Measurements from ENCODE around the gene HSF2BP. TPM values are rescaled to one million over a fixed set of nuclear protein-coding genes. Genes with fewer than 3 reads are reported as not detected.

Gene HSF2BP
- total and polyA plus RNA-seq, 2 of the 8 experiments (the other 6 are each of a cell fraction or from before 2014, with no cell fraction given) = 0.51 to 0.93 TPM

DNA sequence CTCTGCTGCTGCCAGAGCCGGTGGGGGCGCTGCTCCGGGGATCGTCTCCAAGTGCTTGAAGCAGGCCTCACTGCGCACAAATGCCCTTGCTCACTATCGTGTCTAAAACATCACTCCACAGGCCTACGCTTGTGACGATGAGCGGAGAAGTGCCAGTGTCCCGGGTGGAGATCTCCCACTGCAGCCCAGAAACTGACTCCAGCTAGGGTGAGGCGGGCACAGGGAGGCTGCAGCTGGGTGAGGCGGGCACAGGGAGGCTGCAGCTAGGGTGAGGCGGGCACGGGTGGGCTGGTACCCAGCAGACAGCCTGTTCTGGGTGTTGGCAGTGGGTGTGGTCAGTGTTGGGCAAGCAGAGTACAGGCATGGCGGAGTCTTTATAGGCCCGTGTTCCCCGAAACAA is 36.9 kb upstream of the HSF2BP start:
- WGBS, 2 experiments (ENCODE audit: extremely low coverage in 1 of 2, insufficient coverage in 1 of 2, insufficient read length in 1 of 2, insufficient replicate concordance in 2 of 2, low coverage in 1 of 2, low lambda C conversion rate in 2 of 2, missing lambda C conversion rate in 1 of 2) = 96% methylated on average over 17 of the region's 17 CpGs; no CpG with 5 or more reads in 1 of the 2 experiments
- Histone ChIP-seq H2BK5ac (ENCODE audit: low read depth, low read length) (no peak overlapping the region), H3K4ac (replicated peaks; ENCODE audit: insufficient read length, low read depth, low read length) (no peak overlapping the region), H2AFZ (ENCODE audit: low read length) (no peak overlapping the region), H2AK5ac (ENCODE audit: low read depth, low read length) (no peak overlapping the region), H3K4me1 (replicated peaks in 1 of 4; ENCODE audit: control insufficient read depth in 3 of 4, insufficient read depth in 4 of 4, low read length in 3 of 4) (no peaks in the 10 kb centered on the region), H4K8ac (ENCODE audit: extremely low read depth, insufficient read depth, low read length) (no peak overlapping the region; the same call in 1 of the 2 replicates), H3K23ac (ENCODE audit: insufficient read length) (no peak overlapping the region), H4K91ac (replicated peaks; ENCODE audit: insufficient read length, low read length) (no peak overlapping the region), H3K18ac (ENCODE audit: extremely low read depth, low read length) (no peak overlapping the region), H3K27ac (ENCODE audit: low read depth, low read length) (no peak overlapping the region), H4K5ac (ENCODE audit: insufficient read length, low read depth, low read length) (no peak overlapping the region), H3K56ac (replicated peaks; ENCODE audit: insufficient read length, low read depth, low read length) (no peak overlapping the region), H3K9me3 (ENCODE audit: insufficient read depth in 2 of 2, low read depth in 1 of 2, low read length in 1 of 2) (no peaks in the 10 kb centered on the region), H3K4me3 (ENCODE audit: extremely low read depth in 1 of 4, insufficient read depth in 2 of 4, low read depth in 3 of 4, low read length in 4 of 4) (no peak overlapping the region), H3K9ac (replicated peaks in 1 of 4; ENCODE audit: extremely low read depth in 1 of 4, low read depth in 3 of 4, low read length in 3 of 4) (no peak overlapping the region), H2BK20ac (ENCODE audit: low read length) (no peak overlapping the region), H3K23me2 (ENCODE audit: low read depth, low read length) (no peaks in the 10 kb centered on the region), H4K20me1 (replicated peaks in 1 of 2; ENCODE audit: control insufficient read depth in 1 of 2, insufficient read depth in 2 of 2, low read length in 2 of 2) (peaks cover 2 to 3% of the 10 kb centered on the region in 2 experiments), H3K79me2 (ENCODE audit: control insufficient read depth in 1 of 2, insufficient read depth in 2 of 2, low read length in 2 of 2) (no peaks in the 10 kb centered on the region), H3K4me2 (ENCODE audit: insufficient read depth in 1 of 2, low read depth in 2 of 2, low read length in 2 of 2) (no peak overlapping the region), H3K36me3 (ENCODE audit: control insufficient read depth in 2 of 4, insufficient read depth in 4 of 4, low read length in 3 of 4) (peaks cover under 1 to 46% (median 23%) of the 10 kb centered on the region in 4 experiments; a peak in 7 of 8 replicates), H3K27me3 (replicated peaks in 1 of 4; ENCODE audit: control insufficient read depth in 3 of 4, extremely low read depth in 1 of 4, insufficient read depth in 3 of 4, low read length in 3 of 4) (no peaks in the 10 kb centered on the region), H2BK15ac (ENCODE audit: low read length) (no peak overlapping the region), H3K14ac (ENCODE audit: insufficient read length) (no peak overlapping the region), H2BK12ac (ENCODE audit: low read depth, low read length) (no peak overlapping the region), H2BK120ac (replicated peaks; ENCODE audit: low read depth, low read length) (no peak overlapping the region), H3K79me1 (ENCODE audit: low read depth, low read length) (no peaks in the 10 kb centered on the region)
- DNase-seq (ENCODE audit: low read depth in 1 of 2, low spot score in 2 of 2) (no peak), FAIRE-seq (no peak)
- TF ChIP-seq USF2 (IDR thresholded peaks at IDR 0.05; ENCODE audit: low read length) (no peak), GABPA (IDR thresholded peaks at IDR 0.05; ENCODE audit: borderline replicate concordance, insufficient read depth, low read length) (no peak), SUZ12 (IDR thresholded peaks at IDR 0.05; ENCODE audit: low read length) (no peak), JUND (IDR thresholded peaks at IDR 0.05; ENCODE audit: low read length) (no peak), CTBP2 (IDR thresholded peaks at IDR 0.05; ENCODE audit: borderline replicate concordance, insufficient read depth, insufficient read length, low read length) (no peak), SIX5 (IDR thresholded peaks at IDR 0.05; ENCODE audit: low read depth, low read length) (no peak), TAF7 (optimal IDR thresholded peaks at IDR 0.05; ENCODE audit: borderline replicate concordance, low read depth, low read length) (no peak)
- TF ChIP-seq, protein P1, sequence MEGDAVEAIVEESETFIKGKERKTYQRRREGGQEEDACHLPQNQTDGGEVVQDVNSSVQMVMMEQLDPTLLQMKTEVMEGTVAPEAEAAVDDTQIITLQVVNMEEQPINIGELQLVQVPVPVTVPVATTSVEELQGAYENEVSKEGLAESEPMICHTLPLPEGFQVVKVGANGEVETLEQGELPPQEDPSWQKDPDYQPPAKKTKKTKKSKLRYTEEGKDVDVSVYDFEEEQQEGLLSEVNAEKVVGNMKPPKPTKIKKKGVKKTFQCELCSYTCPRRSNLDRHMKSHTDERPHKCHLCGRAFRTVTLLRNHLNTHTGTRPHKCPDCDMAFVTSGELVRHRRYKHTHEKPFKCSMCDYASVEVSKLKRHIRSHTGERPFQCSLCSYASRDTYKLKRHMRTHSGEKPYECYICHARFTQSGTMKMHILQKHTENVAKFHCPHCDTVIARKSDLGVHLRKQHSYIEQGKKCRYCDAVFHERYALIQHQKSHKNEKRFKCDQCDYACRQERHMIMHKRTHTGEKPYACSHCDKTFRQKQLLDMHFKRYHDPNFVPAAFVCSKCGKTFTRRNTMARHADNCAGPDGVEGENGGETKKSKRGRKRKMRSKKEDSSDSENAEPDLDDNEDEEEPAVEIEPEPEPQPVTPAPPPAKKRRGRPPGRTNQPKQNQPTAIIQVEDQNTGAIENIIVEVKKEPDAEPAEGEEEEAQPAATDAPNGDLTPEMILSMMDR (IDR thresholded peaks at IDR 0.05; ENCODE audit: control extremely low read depth in 1 of 3, insufficient read depth in 1 of 3, low read depth in 1 of 3, low read length in 3 of 3) = no peak
- CTCF ChIA-PET (ENCODE audit: partially characterized antibody) = interaction anchor here (1.1 to 2.6 kb wide), 2 partner anchors 27 to 32 kb away, joined by 3 to 11 read pairs; no protein-coding TSS in a partner anchor
- POLR2A ChIA-PET (ENCODE audit: partially characterized antibody) = interaction anchor here (0.7 kb wide), 1 partner anchor 34 kb away, joined by 5 read pairs; no protein-coding TSS in a partner anchor
